ENCODE measurements around the gene IPO7.
"Not testable (repeated sequence)": the region's sequence is repeated elsewhere in the genome, so short reads cannot be mapped to it uniquely, and the experiment has no call there.

IPO7 gene

GRCh38 chr11:9384535-9385326 is at the start of gene IPO7:
IPO7 (plus strand) TSS chr11:9384652; CDS start chr11:9384764, 112 bp downstream.
- DNase-seq: peak; percentile 89

GRCh38 chr11:9341638-9342178 is 42.7 kb upstream of the IPO7 start:
- DNase-seq: no peak

- no peak for DNase-seq
These were observed 40.3 kb upstream of the IPO7 start for GRCh38 chr11:9344061-9344680.

- DNase-seq: peak; percentile 11
These were observed 37.4 kb upstream of the IPO7 start for GRCh38 chr11:9347100-9347499.

- DNase-seq: not testable (repeated sequence)
These were observed 36.7 kb upstream of the IPO7 start for GRCh38 chr11:9347779-9348178.

- DNase-seq: no peak
These were observed 33.1 kb upstream of the IPO7 start for GRCh38 chr11:9351321-9351881.

GRCh38 chr11:9357041-9357440 is 27.4 kb upstream of the IPO7 start:
- DNase-seq: no peak

GRCh38 chr11:9360862-9361622 is 23.4 kb upstream of the IPO7 start:
- DNase-seq: not testable (repeated sequence)

- no peak for DNase-seq
These were observed 22.0 kb upstream of the IPO7 start for GRCh38 chr11:9362393-9362863.

GRCh38 chr11:9363954-9364912 is 20.2 kb upstream of the IPO7 start:
- peak; percentile 90 for DNase-seq

- DNase-seq: no peak
These were observed 16.9 kb upstream of the IPO7 start for GRCh38 chr11:9367551-9367950.

- DNase-seq: no peak
These were observed 7.4 kb upstream of the IPO7 start for GRCh38 chr11:9377036-9377435.

- DNase-seq: no peak
These were observed 5.4 kb upstream of the IPO7 start for GRCh38 chr11:9379041-9379440.

- DNase-seq: no peak
These were observed 3.7 kb upstream of the IPO7 start for GRCh38 chr11:9380773-9381172.

- no peak for DNase-seq
These were observed 961 bp downstream of the IPO7 start for GRCh38 chr11:9385327-9385899.

GRCh38 chr11:9386086-9386485 is 1.6 kb downstream of the IPO7 start:
- no peak for DNase-seq

GRCh38 chr11:9386901-9387300 is 2.4 kb downstream of the IPO7 start:
- DNase-seq: no peak

- DNase-seq: no peak
These were observed 11.9 kb downstream of the IPO7 start for GRCh38 chr11:9396310-9396709.

GRCh38 chr11:9396752-9397151 is 12.3 kb downstream of the IPO7 start:
- DNase-seq: no peak

- DNase-seq: no peak
These were observed 13.6 kb downstream of the IPO7 start for GRCh38 chr11:9397746-9398680.

All from CD4-positive, alpha-beta T cell treated with Interleukin-17A for 4 hours (primary cell).